ENCODE measurements around the gene SYT17.

DNA sequence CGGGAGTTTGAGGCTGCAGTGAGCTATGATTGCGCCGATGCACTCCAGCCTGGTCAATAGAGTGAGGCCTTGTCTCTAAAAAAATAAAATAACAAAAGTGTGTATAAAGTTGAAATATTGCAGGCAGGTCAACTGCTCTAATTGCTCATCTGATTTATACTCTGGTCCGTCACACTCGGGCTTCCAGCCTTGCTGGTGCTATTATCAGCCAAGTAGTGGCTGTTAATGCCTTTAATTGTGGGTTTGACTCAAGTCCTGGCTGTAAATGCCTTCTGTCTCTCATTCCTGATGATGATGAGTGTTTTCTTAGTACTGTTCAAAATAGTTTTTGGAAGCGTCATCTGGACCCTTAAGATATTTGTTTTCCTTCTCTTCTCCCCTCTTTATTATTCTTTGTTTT, 18.4 kb downstream of the SYT17 start:
- TF ChIP-seq, protein P1, sequence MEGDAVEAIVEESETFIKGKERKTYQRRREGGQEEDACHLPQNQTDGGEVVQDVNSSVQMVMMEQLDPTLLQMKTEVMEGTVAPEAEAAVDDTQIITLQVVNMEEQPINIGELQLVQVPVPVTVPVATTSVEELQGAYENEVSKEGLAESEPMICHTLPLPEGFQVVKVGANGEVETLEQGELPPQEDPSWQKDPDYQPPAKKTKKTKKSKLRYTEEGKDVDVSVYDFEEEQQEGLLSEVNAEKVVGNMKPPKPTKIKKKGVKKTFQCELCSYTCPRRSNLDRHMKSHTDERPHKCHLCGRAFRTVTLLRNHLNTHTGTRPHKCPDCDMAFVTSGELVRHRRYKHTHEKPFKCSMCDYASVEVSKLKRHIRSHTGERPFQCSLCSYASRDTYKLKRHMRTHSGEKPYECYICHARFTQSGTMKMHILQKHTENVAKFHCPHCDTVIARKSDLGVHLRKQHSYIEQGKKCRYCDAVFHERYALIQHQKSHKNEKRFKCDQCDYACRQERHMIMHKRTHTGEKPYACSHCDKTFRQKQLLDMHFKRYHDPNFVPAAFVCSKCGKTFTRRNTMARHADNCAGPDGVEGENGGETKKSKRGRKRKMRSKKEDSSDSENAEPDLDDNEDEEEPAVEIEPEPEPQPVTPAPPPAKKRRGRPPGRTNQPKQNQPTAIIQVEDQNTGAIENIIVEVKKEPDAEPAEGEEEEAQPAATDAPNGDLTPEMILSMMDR (IDR thresholded peaks at IDR 0.05), result no peak
- TF ChIP-seq POLR2A (IDR thresholded peaks at IDR 0.05), result no peak
